A549 (cell line): ENCODE data around the gene ZER1. TPM values are rescaled to one million over a fixed set of nuclear protein-coding genes. Genes with fewer than 3 reads are reported as not detected.

ENCODE experiments used
- ATAC-seq, 2 experiments: fragments of 200-7000 bp in 1 of 2; fragments of >200 bp in 1 of 2; cut with Nextera tagmentation in 1 of 2; cut with Tn5 transposase in 1 of 2; 3 replicates each; pipeline versions ENCODE4 v1.8.0 to v1.9.1; 2018 to 2020; ENCODE audit warnings: mild to moderate bottlenecking in 1 of 2, moderate library complexity in 1 of 2
- CTCF ChIA-PET: fragments of 300-600 bp; sonication (Branson Sonifier 250); formaldehyde crosslinking; extraction: SDS; loops from one replicate; lab custom pipeline; 2021; ENCODE audit warnings: antibody characterized with exemption, inconsistent platforms; lab: Yijun Ruan, JAX
- POLR2A ChIA-PET: fragments of 350-600 bp; formaldehyde crosslinking; extraction: SDS; loops from one replicate; lab custom pipeline; 2021; ENCODE audit warnings: antibody characterized with exemption, inconsistent platforms; lab: Yijun Ruan, JAX
- DNase-seq, 2 experiments: peaks; one replicate each; pipeline versions ENCODE4 v3.0.0 to v3.0.0-alpha.2; 2011 to 2016; ENCODE audit warnings: low read depth in 1 of 2, low spot score in 1 of 2
- FAIRE-seq: peaks from 2 replicates; lab custom pipeline; 2011; peaks lifted over from hg19 to GRCh38; lab: Jason Lieb, UNC
- H3K27ac ChIP-seq, 2 experiments: fragments of >200 bp; sonication (Bioruptor Twin); formaldehyde crosslinking; 3 replicates each; pipeline ENCODE4 v1.5.1; 2016 to 2017
- H3K4me1 ChIP-seq: fragments of >200 bp; sonication (Bioruptor Twin); formaldehyde crosslinking; 3 replicates; pipeline ENCODE4 v1.6.1; 2016
- H3K4me2 ChIP-seq: fragments of >200 bp; sonication (Bioruptor Twin); formaldehyde crosslinking; 3 replicates; pipeline ENCODE4 v1.6.1; 2016
- H3K4me3 ChIP-seq: fragments of >200 bp; sonication (Bioruptor Twin); formaldehyde crosslinking; 3 replicates; pipeline ENCODE4 v1.5.1; 2016
- H3K9me3 ChIP-seq: fragments of >200 bp; sonication (Bioruptor Twin); formaldehyde crosslinking; 3 replicates; pipeline ENCODE4 v1.6.1; 2016
- ATOH8 ChIP-seq: fragments of 250-450 bp; sonication (Bioruptor Pico); IDR thresholded peaks from 2 replicates; pipeline ENCODE4 v1.5.0; 2020; ENCODE audit warnings: low read depth, mild to moderate bottlenecking, moderate library complexity
- BCL3 ChIP-seq: fragments of >200 bp; sonication (Bioruptor Twin); formaldehyde crosslinking; IDR thresholded peaks from 3 replicates; pipeline ENCODE4 v1.6.1; 2016
- CBX8 ChIP-seq: fragments of 200-600 bp; sonication (generic); IDR thresholded peaks from 2 replicates; pipeline ENCODE4 v1.6.1; 2016
- CHD4 ChIP-seq: fragments of 200-600 bp; sonication (generic); IDR thresholded peaks from 2 replicates; pipeline ENCODE4 v1.6.1; 2016; ENCODE audit warnings: antibody characterized with exemption, mild to moderate bottlenecking, borderline replicate concordance
- CTCF ChIP-seq: fragments of >200 bp; sonication (Bioruptor Twin); formaldehyde crosslinking; IDR thresholded peaks from 3 replicates; pipeline ENCODE4 v1.5.1; 2016
- E2F6 ChIP-seq: IDR thresholded peaks from 2 replicates; pipeline ENCODE4 v1.6.1; 2012; ENCODE audit warnings: low read depth, borderline replicate concordance
- EHF ChIP-seq: fragments of 250-450 bp; sonication (Bioruptor Pico); IDR thresholded peaks from 2 replicates; pipeline ENCODE4 v1.5.0; 2020; ENCODE audit warnings: mild to moderate bottlenecking
- ELK1 ChIP-seq: fragments of 150-350 bp; IDR thresholded peaks from 2 replicates; pipeline ENCODE4 v1.6.1; 2014; ENCODE audit warnings: low read depth, mild to moderate bottlenecking, low read length
- EP300 ChIP-seq, 2 experiments: fragments of >200 bp; sonication (Bioruptor Twin); formaldehyde crosslinking; IDR thresholded peaks; 2 replicates in 1 of 2; 3 replicates in 1 of 2; pipeline ENCODE4 v1.6.1; 2016 to 2017
- FOSB ChIP-seq: fragments of 250-450 bp; sonication (Bioruptor Pico); IDR thresholded peaks from 2 replicates; pipeline ENCODE4 v1.5.0; 2020; ENCODE audit warnings: mild to moderate bottlenecking, moderate library complexity
- GATA3 ChIP-seq: IDR thresholded peaks from 2 replicates; pipeline ENCODE4 v1.6.1; 2012; ENCODE audit warnings: borderline replicate concordance
- HDAC2 ChIP-seq: fragments of 200-600 bp; sonication (generic); IDR thresholded peaks from 2 replicates; pipeline ENCODE4 v1.6.1; 2016
- HMGXB4 ChIP-seq: fragments of 250-450 bp; sonication (Bioruptor Pico); IDR thresholded peaks from 2 replicates; pipeline ENCODE4 v1.5.0; 2021; ENCODE audit warnings: mild to moderate bottlenecking, moderate library complexity, borderline replicate concordance
- HOXB13 ChIP-seq: fragments of 250-450 bp; sonication (Bioruptor Pico); IDR thresholded peaks from 2 replicates; pipeline ENCODE4 v1.5.0; 2020; ENCODE audit warnings: low read depth, mild to moderate bottlenecking, moderate library complexity
- HOXB5 ChIP-seq: fragments of 250-450 bp; sonication (Bioruptor Pico); IDR thresholded peaks from 2 replicates; pipeline ENCODE4 v1.5.0; 2020; ENCODE audit warnings: mild to moderate bottlenecking, moderate library complexity
- NFE2L2 ChIP-seq: fragments of 150-350 bp; conservative IDR thresholded peaks from 2 replicates; pipeline ENCODE4 v1.6.1; 2014; ENCODE audit warnings: low read length
- NPAS2 ChIP-seq: fragments of 250-450 bp; sonication (Bioruptor Pico); IDR thresholded peaks from 2 replicates; pipeline ENCODE4 v1.8.0; 2022; ENCODE audit warnings: mild to moderate bottlenecking, moderate library complexity, borderline replicate concordance
- RNF2 ChIP-seq: fragments of 200-600 bp; sonication (generic); IDR thresholded peaks from 2 replicates; pipeline ENCODE4 v1.6.1; 2016; ENCODE audit warnings: low read depth, mild to moderate bottlenecking, antibody characterized with exemption, moderate library complexity, borderline replicate concordance
- SMC3 ChIP-seq: fragments of >200 bp; sonication (Bioruptor Twin); formaldehyde crosslinking; IDR thresholded peaks from 3 replicates; pipeline ENCODE4 v1.6.1; 2018; ENCODE audit warnings: inconsistent platforms
- TFCP2L1 ChIP-seq: fragments of 250-450 bp; sonication (Bioruptor Pico); IDR thresholded peaks from 2 replicates; pipeline ENCODE4 v1.5.0; 2021; ENCODE audit warnings: mild to moderate bottlenecking
- TP53 ChIP-seq: fragments of 250-450 bp; sonication (Bioruptor Pico); IDR thresholded peaks from 2 replicates; pipeline ENCODE4 v1.5.0; 2021; ENCODE audit warnings: mild to moderate bottlenecking, moderate library complexity
- ZC3H11A ChIP-seq: fragments of 450-650 bp; IDR thresholded peaks from 2 replicates; pipeline ENCODE4 v1.6.1; 2014; ENCODE audit warnings: antibody characterized with exemption, mild to moderate bottlenecking
- ZSCAN20 ChIP-seq: fragments of 250-450 bp; sonication (Bioruptor Pico); IDR thresholded peaks from 2 replicates; pipeline ENCODE4 v1.8.0; 2022; ENCODE audit warnings: mild to moderate bottlenecking, moderate library complexity
- WGBS: methylation state at CpG from one replicate; pipeline ENCODE4 v1.1.6; 2017; ENCODE audit errors: missing lambda C conversion rate; 5-methylcytosine and 5-hydroxymethylcytosine counted together
- polyA plus RNA-seq, 4 experiments: library from polyadenylated mRNA; depleted of rRNA in 3 of 4; stranded (reverse); fragments of >200 nt; fragmentation: RNase III in 1 of 4; extraction: RNeasy Plus Mini Kit Qiagen cat#74134 plus additional on column Dnase treatment in 1 of 4; gene quantifications; 2 replicates in 3 of 4; 3 replicates in 1 of 4; pipeline ENCODE4 v1.2.3, GENCODE V29; 2011 to 2017

Gene ZER1
- polyA plus RNA-seq, 2 of the 4 experiments (the other 2 are of a cell fraction), result 9.1 to 13.4 TPM

GRCh38 chr9:128788445-128788844, 16.7 kb upstream of the ZER1 start:
- WGBS, result 100% methylated on average over 1 of the region's 1 CpG
- no peak for TF ChIP-seq BCL3
- TF ChIP-seq, all 56 proteins: peak for 0
- no peak for ATAC-seq
- peaks cover 11% of the 10 kb centered on the region for H3K4me1 ChIP-seq
- H3K4me3 ChIP-seq, result peak overlapping the region; percentile 83; the same call in 2 of the 3 replicates
- ChIA-PET CTCF (interaction anchor here (0.8 to 1.8 kb wide), 7 partner anchors 22 to 153 kb away, joined by 3 to 10 read pairs (median 3); no protein-coding TSS in a partner anchor), POLR2A (interaction anchor here (0.6 to 1.5 kb wide), 4 partner anchors 17 to 231 kb away, joined by 3 to 6 read pairs (median 4); partner anchors contain the start of genes ENDOG and ZER1)
- DNase-seq, result no peak
- H3K27ac ChIP-seq, result peak overlapping the region in 1 of 2 experiments; percentile 99; a peak in 2 of 6 replicates
- no peak for FAIRE-seq
- peak overlapping the region; percentile 74 for H3K4me2 ChIP-seq
- no peaks in the 10 kb centered on the region for H3K9me3 ChIP-seq

- ATAC-seq, result peak in 1 of 2 experiments; percentile 14; a peak in 3 of 6 replicates
- Histone ChIP-seq H3K27ac (peak overlapping the region; percentile 82 to 99), H3K9me3 (no peaks in the 10 kb centered on the region), H3K4me2 (peak overlapping the region; percentile 74), H3K4me3 (peak overlapping the region; percentile 83), H3K4me1 (peaks cover 14% of the 10 kb centered on the region)
- TF ChIP-seq ELK1 (no peak), EP300 (IDR thresholded peaks at IDR 0.05) (no peak), RNF2 (no peak), TFCP2L1 (CRISPR knock-in tag) (no peak), EHF (CRISPR knock-in tag) (no peak), GATA3 (no peak), SMC3 (no peak), HOXB13 (no peak), CBX8 (no peak)
- WGBS, result 18% methylated on average over 6 of the region's 7 CpGs
- ChIA-PET CTCF (interaction anchor here (1.0 to 1.8 kb wide), 4 partner anchors 23 to 111 kb away, joined by 3 to 10 read pairs (median 4); no protein-coding TSS in a partner anchor), POLR2A (interaction anchor here (1.5 kb wide), 1 partner anchor 30 kb away, joined by 6 read pairs; the partner anchor contains the start of gene ENDOG)
- no peak for FAIRE-seq
- peak in 1 of 2 experiments; percentile 33 for DNase-seq
These were observed 15.9 kb upstream of the ZER1 start for GRCh38 chr9:128787659-128788058.

GRCh38 chr9:128786681-128787601, 15.2 kb upstream of the ZER1 start, which contains the start of gene TBC1D13:
Gene TBC1D13, plus strand, starts transcription at chr9:128787253. Its CDS starts 101 bp downstream, at chr9:128787354.
- POLR2A ChIA-PET, result interaction anchor here (0.6 to 1.5 kb wide), 2 partner anchors 26 to 31 kb away, joined by 4 to 6 read pairs; partner anchors contain the start of gene ENDOG
- Histone ChIP-seq H3K27ac (peak within 1 kb of the TSS; percentile 82 to 99), H3K4me1 (peaks cover 14% of the 10 kb centered on the region), H3K9me3 (no peaks in the 10 kb centered on the region), H3K4me2 (peak within 1 kb of the TSS; percentile 74), H3K4me3 (peak within 1 kb of the TSS; percentile 83)
- CTCF ChIA-PET, result interaction anchor here (1.1 kb wide), 1 partner anchor 112 kb away, joined by 3 read pairs; no protein-coding TSS in a partner anchor
- peak; percentile 88 to 94 for DNase-seq
- peak; percentile 97 to 98 for ATAC-seq
- no peak for FAIRE-seq
- WGBS, result 17% methylated on average over 43 of the region's 64 CpGs
- TF ChIP-seq NPAS2 (CRISPR knock-in tag) (peak; percentile 83), HDAC2 (no peak), CHD4 (no peak), TP53 (CRISPR knock-in tag) (no peak), NFE2L2 (no peak), CTCF (no peak), FOSB (CRISPR knock-in tag) (no peak), ATOH8 (CRISPR knock-in tag) (no peak), SMC3 (0 out of 3 replicates have a peak, but pooled peaks have one; percentile 21), E2F6 (peak; percentile 98), HMGXB4 (CRISPR knock-in tag) (no peak), TFCP2L1 (CRISPR knock-in tag) (no peak), HOXB5 (CRISPR knock-in tag) (no peak; the same call in 1 of the 2 replicates), ZSCAN20 (no peak), ZC3H11A (no peak)
